WI38 (cell line): Measurements from ENCODE around the gene MAP3K10.

ENCODE experiments used
- H3K4me3 ChIP-seq: 2 replicates; pipeline ENCODE4 v1.5.1; 2011; ENCODE audit warnings: low read depth, mild to moderate bottlenecking, control low read depth, low read length
- CTCF ChIP-seq: IDR thresholded peaks from 2 replicates; pipeline ENCODE4 v1.5.1; 2012; ENCODE audit warnings: low read depth, mild to moderate bottlenecking, control low read depth, low read length

Gene MAP3K10

GRCh38 chr19:40147693-40148347, 43.4 kb upstream of the MAP3K10 start:
- TF ChIP-seq CTCF: no peak
- H3K4me3 ChIP-seq: no peak overlapping the region

- no peak overlapping the region for H3K4me3 ChIP-seq
- TF ChIP-seq CTCF: no peak
Measured at GRCh38 chr19:40149501-40149900, 41.7 kb upstream of the MAP3K10 start.

GRCh38 chr19:40150170-40150569, 41.1 kb upstream of the MAP3K10 start:
- no peak overlapping the region for H3K4me3 ChIP-seq
- no peak for TF ChIP-seq CTCF

GRCh38 chr19:40154121-40154680, 37.0 kb upstream of the MAP3K10 start:
- no peak for TF ChIP-seq CTCF
- no peak overlapping the region for H3K4me3 ChIP-seq

- no peak overlapping the region for H3K4me3 ChIP-seq
- TF ChIP-seq CTCF: no peak
Measured at GRCh38 chr19:40155749-40156265, 35.4 kb upstream of the MAP3K10 start.

GRCh38 chr19:40157059-40157458, 34.2 kb upstream of the MAP3K10 start:
- TF ChIP-seq CTCF: no peak
- H3K4me3 ChIP-seq: no peak overlapping the region

- TF ChIP-seq CTCF: no peak
- no peak overlapping the region for H3K4me3 ChIP-seq
Measured at GRCh38 chr19:40159744-40160143, 31.5 kb upstream of the MAP3K10 start.
